ENCODE results near the gene STK11IP.

The STK11IP gene

DNA sequence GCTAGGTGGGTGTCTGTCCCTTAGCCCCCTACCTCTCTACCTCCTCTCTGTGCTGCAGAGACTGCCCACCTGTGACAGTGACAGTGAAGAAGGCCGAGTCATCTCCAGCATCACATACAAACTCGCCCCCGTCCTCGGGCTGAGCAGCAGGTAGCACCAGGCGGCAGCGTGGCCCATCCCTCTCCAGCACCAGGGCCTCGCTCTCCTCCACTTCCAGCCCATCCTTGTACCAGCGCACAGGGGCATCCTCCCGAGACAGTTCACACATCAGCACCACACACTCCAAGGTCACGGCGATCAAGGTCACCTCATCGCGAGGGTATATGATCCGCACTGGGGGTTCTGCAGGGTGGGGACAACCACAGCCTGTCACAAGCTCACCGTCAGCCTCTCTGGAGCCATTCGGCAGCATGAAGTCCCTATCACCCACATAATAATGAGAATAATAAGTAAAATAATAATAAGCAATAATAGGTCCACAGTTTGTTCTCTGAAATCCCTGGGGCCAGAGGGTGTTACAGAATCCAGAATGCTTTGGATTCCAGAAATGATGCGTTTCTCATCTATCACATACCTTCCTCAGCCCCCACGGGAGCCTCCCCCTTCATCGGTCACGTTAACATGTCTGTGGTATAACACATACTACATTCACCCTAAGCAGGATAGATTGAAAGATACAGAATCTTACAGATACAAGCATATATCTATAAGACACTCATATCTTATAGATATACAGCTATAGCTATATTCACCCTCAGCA lies 38.3 kb upstream of the STK11IP start:
- H3K4me3 ChIP-seq (ENCODE audit: low read length): no peak overlapping the region
- peak; percentile 31 for DNase-seq (ENCODE audit: low read depth)
- TF ChIP-seq, protein P1, sequence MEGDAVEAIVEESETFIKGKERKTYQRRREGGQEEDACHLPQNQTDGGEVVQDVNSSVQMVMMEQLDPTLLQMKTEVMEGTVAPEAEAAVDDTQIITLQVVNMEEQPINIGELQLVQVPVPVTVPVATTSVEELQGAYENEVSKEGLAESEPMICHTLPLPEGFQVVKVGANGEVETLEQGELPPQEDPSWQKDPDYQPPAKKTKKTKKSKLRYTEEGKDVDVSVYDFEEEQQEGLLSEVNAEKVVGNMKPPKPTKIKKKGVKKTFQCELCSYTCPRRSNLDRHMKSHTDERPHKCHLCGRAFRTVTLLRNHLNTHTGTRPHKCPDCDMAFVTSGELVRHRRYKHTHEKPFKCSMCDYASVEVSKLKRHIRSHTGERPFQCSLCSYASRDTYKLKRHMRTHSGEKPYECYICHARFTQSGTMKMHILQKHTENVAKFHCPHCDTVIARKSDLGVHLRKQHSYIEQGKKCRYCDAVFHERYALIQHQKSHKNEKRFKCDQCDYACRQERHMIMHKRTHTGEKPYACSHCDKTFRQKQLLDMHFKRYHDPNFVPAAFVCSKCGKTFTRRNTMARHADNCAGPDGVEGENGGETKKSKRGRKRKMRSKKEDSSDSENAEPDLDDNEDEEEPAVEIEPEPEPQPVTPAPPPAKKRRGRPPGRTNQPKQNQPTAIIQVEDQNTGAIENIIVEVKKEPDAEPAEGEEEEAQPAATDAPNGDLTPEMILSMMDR (conservative IDR thresholded peaks at IDR 0.05; ENCODE audit: low read length): no peak

DNA sequence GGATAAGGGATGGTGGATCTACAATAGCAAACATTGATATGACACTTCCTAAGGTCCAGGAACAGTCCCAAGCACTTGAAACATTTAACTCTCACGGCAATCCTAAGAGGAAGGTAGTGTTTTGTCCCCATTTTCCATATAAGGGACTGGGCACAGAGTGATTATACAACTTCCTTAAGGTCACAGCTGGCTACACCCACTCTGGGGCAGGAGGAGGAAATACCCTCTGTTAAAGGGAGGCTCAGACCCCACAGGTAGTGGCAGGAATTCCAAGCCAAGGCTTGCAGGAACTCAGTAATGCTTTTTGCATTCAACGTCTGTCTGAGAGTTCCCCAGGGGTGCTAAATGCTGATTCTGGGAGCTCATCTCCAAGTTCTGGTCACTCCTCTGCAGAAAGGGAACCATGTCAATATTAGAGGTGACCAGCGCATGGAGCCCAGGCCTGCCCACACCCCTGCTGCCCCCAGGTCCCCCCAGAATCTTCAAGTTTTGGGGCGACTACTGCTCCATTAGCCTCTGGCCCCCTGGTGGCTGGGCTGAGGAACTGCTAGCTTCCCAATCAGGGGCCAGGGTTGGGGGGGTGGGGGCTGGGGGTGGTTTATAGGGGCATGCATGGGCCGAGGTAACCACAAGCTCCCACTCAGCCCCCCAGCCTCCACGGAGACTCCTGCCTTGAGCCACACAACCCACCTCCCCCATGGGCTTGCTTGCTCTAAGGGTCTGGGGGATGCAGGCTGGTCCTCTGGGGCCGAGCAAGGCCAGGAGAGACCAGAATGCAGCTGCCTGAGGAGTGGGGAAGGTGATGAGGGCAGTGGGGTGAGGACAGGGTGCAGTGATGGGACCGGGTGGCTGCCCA lies 37.4 kb upstream of the STK11IP start:
- TF ChIP-seq, protein P1 (conservative IDR thresholded peaks at IDR 0.05; ENCODE audit: low read length): peak; percentile 64

DNA sequence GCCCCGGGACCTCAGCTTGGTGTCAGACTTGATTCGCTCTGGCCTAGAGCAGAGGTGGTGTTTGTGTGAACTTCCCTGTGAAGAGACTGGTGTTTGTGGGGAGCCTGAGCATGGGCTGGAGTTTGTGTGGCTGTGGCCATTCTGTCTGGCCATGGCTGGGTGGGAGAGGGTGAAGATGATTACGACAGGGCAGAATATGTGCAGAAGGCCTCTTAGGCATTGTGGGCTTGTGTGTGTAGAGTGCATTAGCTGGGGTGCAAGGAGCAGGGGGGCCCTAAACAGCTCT lies 36.8 kb upstream of the STK11IP start:
- no peak for DNase-seq (ENCODE audit: low read depth)
- no peak overlapping the region for H3K4me3 ChIP-seq (ENCODE audit: low read length)
- TF ChIP-seq, protein P1 (conservative IDR thresholded peaks at IDR 0.05; ENCODE audit: low read length): no peak

More for the DNA sequence above, 37.4 kb upstream of the STK11IP start:
- H3K4me3 ChIP-seq (ENCODE audit: low read length): no peak overlapping the region
- no peak for DNase-seq (ENCODE audit: low read depth)

DNA sequence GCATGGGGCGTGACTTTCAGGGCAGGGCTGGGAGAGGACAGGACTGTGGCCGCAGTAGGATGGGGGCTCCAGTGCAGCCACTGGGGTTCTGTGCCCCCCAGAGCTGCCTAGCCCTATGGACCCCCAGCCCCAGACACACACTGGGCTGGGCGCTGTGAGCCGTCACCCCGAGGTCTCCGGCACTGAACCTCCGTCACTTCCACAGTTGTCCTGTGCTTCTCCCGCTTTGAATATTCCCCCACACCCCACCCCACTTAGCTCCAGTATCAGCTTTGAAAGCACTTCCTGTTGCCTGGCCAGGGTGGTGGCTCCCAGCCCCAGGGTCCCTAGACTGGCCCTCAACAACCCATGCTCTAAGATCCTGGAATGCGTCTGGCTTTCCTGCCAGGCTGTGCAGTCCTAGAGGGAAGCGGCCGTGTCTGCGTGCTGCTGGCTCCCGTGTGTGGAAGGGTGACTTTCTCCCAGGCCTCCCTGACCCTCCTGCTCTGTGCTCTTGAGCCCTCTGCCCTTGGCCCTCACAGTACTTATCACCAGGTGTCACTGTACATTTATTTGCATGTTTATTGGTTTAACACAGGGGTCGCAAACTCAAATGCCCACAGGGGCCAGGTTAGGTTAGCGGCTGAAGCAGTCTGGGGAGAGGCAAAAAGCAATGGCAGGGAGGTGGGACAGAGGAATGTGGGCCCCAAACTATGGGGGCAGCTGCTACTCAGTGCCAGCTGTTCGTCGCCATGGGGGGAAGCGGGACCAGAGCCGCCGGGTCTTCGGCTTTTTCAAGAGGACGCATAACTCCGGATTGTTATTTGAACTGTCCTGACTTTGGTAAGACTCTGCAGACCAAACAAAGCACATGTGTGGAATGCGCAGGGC lies 36.2 kb upstream of the STK11IP start:
- DNase-seq (ENCODE audit: low read depth): no peak
- TF ChIP-seq, protein P1 (conservative IDR thresholded peaks at IDR 0.05; ENCODE audit: low read length): no peak
- H3K4me3 ChIP-seq (ENCODE audit: low read length): no peak overlapping the region

DNA sequence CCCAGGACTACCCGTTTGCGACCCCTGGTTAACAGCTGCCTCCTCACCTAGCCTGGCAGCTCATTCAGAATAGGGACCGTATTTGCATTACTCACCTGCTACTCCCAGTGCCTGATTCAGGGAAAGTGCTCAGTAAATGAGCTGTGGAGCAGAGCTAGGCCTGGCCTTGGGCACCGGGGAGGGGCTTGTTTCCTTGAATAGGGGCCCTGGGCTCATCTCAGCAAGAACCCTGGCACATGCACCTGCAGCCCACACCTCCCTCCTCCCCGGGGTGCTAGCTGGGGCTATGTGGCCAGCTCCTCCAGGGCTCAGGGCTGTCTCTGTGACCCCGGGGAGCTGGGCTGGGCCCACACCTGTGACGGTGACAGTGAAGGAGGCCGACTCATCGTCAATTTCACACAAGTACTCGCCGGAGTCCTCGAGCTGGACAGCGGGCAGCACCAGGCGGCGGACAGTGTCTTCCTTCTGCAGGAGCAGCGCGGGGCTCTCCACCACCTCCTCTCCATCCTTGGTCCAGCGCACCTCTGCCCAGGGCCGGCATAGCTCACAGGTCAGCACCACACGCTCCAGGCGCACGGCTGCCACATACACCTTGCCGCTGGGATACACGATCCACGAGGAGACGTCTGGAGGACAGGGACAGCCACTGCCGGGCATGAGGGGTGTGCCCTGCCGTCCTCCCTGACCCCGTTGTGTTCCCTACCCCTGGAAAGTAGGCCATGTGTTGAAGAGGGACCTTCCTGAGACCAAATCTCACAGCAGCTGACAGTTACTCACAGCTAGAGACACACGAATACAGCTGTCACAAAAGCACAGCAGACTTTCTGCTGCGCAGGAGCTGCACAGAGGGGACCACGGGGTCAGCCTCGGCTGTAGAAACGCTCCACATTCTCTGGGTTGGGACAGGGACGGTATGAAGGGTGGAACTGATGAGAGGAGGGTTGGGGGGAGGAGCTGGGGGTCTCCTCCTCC lies 35.3 kb upstream of the STK11IP start:
- TF ChIP-seq, protein P1 (conservative IDR thresholded peaks at IDR 0.05; ENCODE audit: low read length): no peak
- H3K4me3 ChIP-seq (ENCODE audit: low read length): no peak overlapping the region
- DNase-seq (ENCODE audit: low read depth): no peak

DNA sequence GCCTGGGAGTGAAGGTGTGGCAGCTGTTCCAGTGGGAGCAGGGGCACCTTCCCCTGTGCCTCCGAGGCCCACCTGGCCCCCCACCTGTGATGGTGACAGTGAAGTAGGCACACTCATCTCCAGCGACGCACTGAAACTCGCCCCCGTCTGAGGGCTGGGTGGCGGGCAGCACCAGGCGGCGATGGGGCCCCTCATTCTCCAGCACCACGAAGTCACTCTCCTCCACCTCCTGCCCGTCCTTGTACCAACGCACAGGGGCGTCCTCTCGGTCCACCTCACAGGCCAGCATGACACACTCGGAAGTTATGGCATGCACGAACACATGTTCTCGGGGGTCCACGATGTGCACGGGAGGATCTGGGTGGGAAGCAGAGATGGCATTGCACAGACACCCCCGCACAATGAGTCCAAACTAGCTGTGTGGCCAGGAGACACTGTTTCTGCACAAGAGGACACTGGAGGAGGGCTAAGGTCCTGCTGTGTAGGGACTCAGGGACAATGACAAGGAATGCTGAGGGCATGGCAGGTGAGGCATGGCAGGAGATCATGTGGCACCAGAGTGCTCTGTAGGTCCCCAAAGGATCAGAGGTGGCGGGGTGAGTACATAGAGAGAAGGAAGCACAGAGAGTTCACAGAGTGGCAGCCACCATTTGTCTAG lies 34.3 kb upstream of the STK11IP start:
- TF ChIP-seq, protein P1 (conservative IDR thresholded peaks at IDR 0.05; ENCODE audit: low read length): no peak
- no peak for DNase-seq (ENCODE audit: low read depth)
- H3K4me3 ChIP-seq (ENCODE audit: low read length): no peak overlapping the region
